Smooth muscle cell of trachea (primary cell): ENCODE results near the gene SLC30A5. TPM values are rescaled to one million over a fixed set of nuclear protein-coding genes. Genes with fewer than 3 reads are reported as not detected.

Experiments
- total RNA-seq: library from RNA; depleted of rRNA; stranded (reverse); fragments of >200 nt; gene quantifications from 2 replicates; pipeline ENCODE4 v1.2.1, GENCODE V29; 2014

SLC30A5 gene
- 52.2 and 72.9 TPM in 2 replicates for total RNA-seq

GRCh38 chr5:69093771-69094482 is at the start of gene SLC30A5:
Gene SLC30A5 (plus strand): TSS chr5:69094014. CDS start chr5:69094256, 242 bp downstream.

GRCh38 chr5:69166686-69167492 is 73.1 kb downstream of the SLC30A5 start, which contains the start of gene CCNB1:
Gene CCNB1 (plus strand): TSS chr5:69167150. CDS start chr5:69167263, 113 bp downstream.

Other genes starting within 250 kb of the SLC30A5 start
- gene CCNB1, start 73.1 kb downstream of the SLC30A5 start, total RNA-seq: 19.0 and 292 TPM in 2 replicates
- gene CENPH, start 95.6 kb downstream of the SLC30A5 start, total RNA-seq: 5.1 and 38.0 TPM in 2 replicates
- 42.2 and 61.2 TPM in 2 replicates for gene CDK7, start 140.9 kb downstream of the SLC30A5 start, total RNA-seq
- gene CCDC125, start 238.8 kb downstream of the SLC30A5 start, total RNA-seq: 5.6 and 7.7 TPM in 2 replicates